ENCODE data around the gene FOCAD. TPM values are rescaled to one million over a fixed set of nuclear protein-coding genes. Genes with fewer than 3 reads are reported as not detected.

The FOCAD gene
- total RNA-seq, 1 experiment from 2014 or later, result 43.3 TPM

- H3K9me3 Mint-ChIP-seq, result no peaks in the 10 kb centered on the region
- no peaks in the 10 kb centered on the region; a peak in 2 of 7 replicates for H3K36me3 Mint-ChIP-seq (ENCODE audit: insufficient read depth in 1 of 3, low read depth in 3 of 3)
- Histone ChIP-seq H3K27me3 (ENCODE audit: insufficient read depth, low read length) (no peaks in the 10 kb centered on the region), H3K4me1 (ENCODE audit: insufficient read depth, low read length) (no peaks in the 10 kb centered on the region; the same call in 1 of the 2 replicates), H2AFZ (ENCODE audit: low read length) (no peak overlapping the region), H3K27ac (ENCODE audit: insufficient read length, low read depth, low read length) (no peak overlapping the region), H4K5ac (ENCODE audit: insufficient read length, low read depth, low read length) (no peak overlapping the region), H2AK5ac (ENCODE audit: insufficient read length, low read length) (no peak overlapping the region), H3K14ac (ENCODE audit: insufficient read depth, low read length) (no peak overlapping the region), H3K4ac (ENCODE audit: low read depth, low read length) (no peak overlapping the region), H2BK5ac (ENCODE audit: insufficient read length, low read length) (no peak overlapping the region), H3K9ac (ENCODE audit: extremely low read depth, insufficient read length, low read length) (no peak overlapping the region), H2BK12ac (ENCODE audit: insufficient read length, low read depth, low read length) (no peak overlapping the region), H3K9me3 (ENCODE audit: control insufficient read depth, low read depth, low read length) (no peaks in the 10 kb centered on the region), H3K79me2 (ENCODE audit: insufficient read depth, low read length) (no peaks in the 10 kb centered on the region; the same call in 1 of the 2 replicates), H3K4me2 (ENCODE audit: insufficient read depth, insufficient read length, low read length) (no peak overlapping the region), H3K18ac (ENCODE audit: insufficient read length, low read depth, low read length) (no peak overlapping the region), H2BK120ac (ENCODE audit: low read depth, low read length, poor library complexity, severe bottlenecking) (no peak overlapping the region), H2BK20ac (ENCODE audit: low read depth, low read length, poor library complexity, severe bottlenecking) (no peak overlapping the region), H3K23ac (ENCODE audit: insufficient read length, low read depth, low read length) (no peak overlapping the region), H4K91ac (ENCODE audit: insufficient read length, low read depth, low read length) (no peak overlapping the region), H4K20me1 (ENCODE audit: control insufficient read depth, insufficient read depth, insufficient read length) (no peaks in the 10 kb centered on the region), H3K79me1 (ENCODE audit: insufficient read depth, low read depth, low read length, poor library complexity, severe bottlenecking) (peaks cover 3% of the 10 kb centered on the region), H3K56ac (ENCODE audit: insufficient read length, low read depth, low read length) (no peak overlapping the region), H4K8ac (replicated peaks; ENCODE audit: insufficient read length, low read depth, low read length) (no peak overlapping the region), H3T11ph (ENCODE audit: low read length) (no peak overlapping the region), H3K23me2 (ENCODE audit: insufficient read length, low read depth, low read length, poor library complexity, severe bottlenecking) (no peaks in the 10 kb centered on the region), H2BK15ac (ENCODE audit: low read depth, low read length) (no peak overlapping the region)
- H3K4me3 Mint-ChIP-seq, result no peak overlapping the region
- no peak for TF ChIP-seq CTCF (conservative IDR thresholded peaks at IDR 0.05)
- no peaks in the 10 kb centered on the region for H3K27me3 Mint-ChIP-seq (ENCODE audit: low read depth)
- no peak for DNase-seq
- no peaks in the 10 kb centered on the region for H3K4me1 Mint-ChIP-seq
- no peak overlapping the region for H3K27ac Mint-ChIP-seq
These were observed 45.5 kb downstream of the FOCAD start for GRCh38 chr9:20729523-20729922.
